K562 (cell line): ENCODE data around the gene TRAF7.
"Not testable (repeated sequence)": the region's sequence is repeated elsewhere in the genome, so short reads cannot be mapped to it uniquely, and the experiment has no call there.

ENCODE experiments used
- BHLHE40 ChIP-seq: IDR thresholded peaks from 2 replicates; pipeline ENCODE4 v1.6.1; 2011; ENCODE audit warnings: low read length, improper control_type of control experiment
- EP300 ChIP-seq: IDR thresholded peaks from 2 replicates; pipeline ENCODE4 v1.6.1; 2012; ENCODE audit warnings: low read length, improper control_type of control experiment
- KAT2B ChIP-seq: IDR thresholded peaks from one replicate; pipeline ENCODE4 v1.6.1; 2012; ENCODE audit warnings: low read depth, mild to moderate bottlenecking, control low read depth, inconsistent platforms, low read length, moderate library complexity
- KLF13 ChIP-seq: fragments of 450-650 bp; IDR thresholded peaks from 2 replicates; pipeline ENCODE4 v1.6.1; 2016; ENCODE audit warnings: missing genetic modification characterization, low read depth, mild to moderate bottlenecking, missing compliant biosample characterization, moderate library complexity, borderline replicate concordance
- XRCC5 ChIP-seq: fragments of 200-400 bp; formaldehyde crosslinking; IDR thresholded peaks from 2 replicates; pipeline ENCODE4 v1.6.1; 2017; ENCODE audit warnings: low read depth, mild to moderate bottlenecking, low read length
- ZBTB40 ChIP-seq, 2 experiments: fragments of 450-650 bp in 1 of 2; sonication (generic) in 1 of 2; formaldehyde crosslinking in 1 of 2; IDR thresholded peaks; 2 replicates each; pipeline versions ENCODE4 v1.7.1 to v1.9.0; 2016 to 2022; ENCODE audit warnings: inconsistent platforms in 1 of 2, mild to moderate bottlenecking in 1 of 2, missing genetic modification reagents in 1 of 2
- ZNF561 ChIP-seq: fragments of 450-650 bp; formaldehyde crosslinking; conservative IDR thresholded peaks from 2 replicates; pipeline ENCODE4 v1.4.0; 2020; ENCODE audit warnings: mild to moderate bottlenecking, moderate library complexity

- not testable (repeated sequence) for TF ChIP-seq EP300; ZNF561 (CRISPR knock-in tag); XRCC5; ZBTB40 (IDR thresholded peaks at IDR 0.05); ZBTB40 (CRISPR knock-in tag; IDR thresholded peaks at IDR 0.05); BHLHE40; KAT2B; KLF13 (tag)
Observed at GRCh38 chr16:2121325-2121724, 34.3 kb upstream of the TRAF7 start.
